NOMO-1 treated with dmso at 0.1 percent for 144 hours (cell line): Measurements from ENCODE around the gene RHOG.
"Not testable (repeated sequence)": the region's sequence is repeated elsewhere in the genome, so short reads cannot be mapped to it uniquely, and the experiment has no call there.

ENCODE experiments used
- DNase-seq: peaks from one replicate; lab custom pipeline; 2025; ENCODE audit not compliant: unreplicated experiment; lab: John Stamatoyannopoulos, UW

Gene RHOG

DNA sequence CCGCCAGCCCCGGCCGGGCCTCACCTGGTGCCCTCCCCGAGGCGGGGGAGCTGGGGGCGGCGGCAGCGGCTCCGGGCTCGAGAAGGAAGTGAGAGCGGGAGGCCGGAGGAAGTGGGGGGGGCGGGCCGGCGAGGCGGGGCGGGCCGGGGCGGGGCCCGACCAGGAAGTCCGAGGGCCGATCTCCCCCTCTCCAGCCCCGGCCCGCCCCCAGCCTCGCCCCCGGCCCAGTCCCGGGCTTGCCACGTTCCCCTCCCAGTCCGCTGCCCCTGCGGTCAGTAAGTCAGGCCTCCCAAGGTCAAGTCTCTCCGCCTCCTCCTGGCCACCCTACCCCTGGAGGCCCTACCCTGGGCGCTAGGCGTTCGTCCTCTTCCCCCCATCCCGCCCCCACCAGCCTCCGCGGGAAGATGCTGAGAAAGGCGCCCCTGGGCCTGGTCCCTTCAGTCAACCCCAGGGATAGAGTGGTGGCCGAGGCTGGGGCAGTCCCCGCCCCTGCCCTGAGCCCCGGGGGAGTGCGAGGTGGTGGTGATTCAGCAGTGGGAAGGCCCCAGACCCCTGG lies at the start of gene RHOG:
TSS of gene RHOG (minus strand) at position 90 of the 556 bp plus-strand sequence. CDS start 12,821 bp downstream, outside the sequence.
- peak; percentile 82 for DNase-seq

DNA sequence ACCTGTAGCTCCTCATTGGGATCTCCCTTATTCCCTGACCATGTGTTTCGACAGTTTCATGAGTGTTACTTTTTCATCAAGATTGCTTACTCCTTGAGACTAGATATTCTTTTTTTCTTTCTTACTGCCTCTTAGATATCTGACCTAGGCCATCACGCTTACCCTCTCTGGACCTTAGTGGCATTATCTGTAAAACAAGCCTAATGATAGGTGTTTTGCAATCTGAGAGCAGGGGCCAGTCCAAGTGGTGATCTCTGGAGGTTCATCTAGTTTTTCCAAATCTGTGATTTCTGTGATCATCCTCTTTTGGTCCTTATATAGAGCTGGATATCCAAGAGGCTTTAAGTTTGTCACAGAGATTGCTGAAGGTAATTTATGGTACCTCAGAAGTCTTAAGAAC lies 49.3 kb upstream of the RHOG start:
- no peak for DNase-seq

DNA sequence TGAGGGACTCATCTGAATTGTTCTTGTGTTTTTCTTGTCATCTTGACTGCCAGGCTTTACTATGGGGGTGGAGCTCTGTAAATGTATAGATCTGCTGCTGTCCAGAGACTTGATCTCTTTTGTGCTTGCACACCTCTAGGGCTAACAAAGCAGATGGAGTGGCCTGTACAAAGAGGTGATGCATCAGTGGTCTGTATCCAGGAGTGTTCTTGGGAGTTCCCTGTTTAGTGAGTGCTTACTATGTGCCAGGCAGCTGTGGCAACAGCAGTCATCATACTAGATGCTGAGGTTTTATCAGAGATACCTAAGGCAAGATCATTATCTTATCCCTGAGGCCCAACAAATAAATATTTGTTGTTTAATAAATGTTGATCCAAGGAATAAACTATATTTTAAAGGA lies 48.1 kb upstream of the RHOG start:
- no peak for DNase-seq

DNA sequence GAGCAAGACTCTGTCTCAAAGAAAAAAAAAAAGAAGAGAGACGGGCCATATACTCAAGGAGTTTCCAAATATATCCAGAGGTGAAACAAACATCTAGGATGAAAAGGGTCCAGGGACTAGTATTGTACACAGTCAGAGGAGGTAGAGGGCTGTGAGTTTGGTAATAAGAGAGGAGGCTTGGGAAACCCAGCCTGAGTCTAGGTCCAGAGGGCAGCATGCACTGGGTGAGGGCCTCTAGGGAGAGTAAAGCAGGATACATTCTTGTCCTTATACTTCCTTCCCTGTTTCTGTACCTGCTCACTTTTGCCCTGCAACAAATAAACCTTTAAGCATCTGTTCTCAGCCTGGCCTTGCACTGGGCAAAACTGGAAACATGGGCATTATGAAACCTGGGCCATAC lies 46.2 kb upstream of the RHOG start:
- DNase-seq, result no peak

DNA sequence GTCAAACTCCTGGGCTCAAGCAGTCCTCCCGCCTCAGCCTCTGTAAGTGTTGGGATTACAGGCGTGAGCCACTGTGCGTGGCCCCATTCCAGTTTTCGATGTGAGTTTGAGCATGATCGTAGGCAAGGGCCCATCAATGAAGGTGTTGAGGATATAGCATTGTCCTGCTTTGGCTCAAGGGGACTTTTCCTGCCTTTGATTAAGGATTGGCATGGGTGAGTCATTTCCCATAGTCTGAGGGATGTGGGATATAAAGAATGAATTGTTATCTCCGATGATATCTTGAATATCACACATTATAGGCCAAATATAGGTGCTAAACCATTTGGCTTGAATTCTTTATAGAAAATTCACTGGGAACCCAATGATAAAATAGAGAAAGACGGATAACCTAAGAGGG lies 45.1 kb upstream of the RHOG start:
- no peak for DNase-seq

DNA sequence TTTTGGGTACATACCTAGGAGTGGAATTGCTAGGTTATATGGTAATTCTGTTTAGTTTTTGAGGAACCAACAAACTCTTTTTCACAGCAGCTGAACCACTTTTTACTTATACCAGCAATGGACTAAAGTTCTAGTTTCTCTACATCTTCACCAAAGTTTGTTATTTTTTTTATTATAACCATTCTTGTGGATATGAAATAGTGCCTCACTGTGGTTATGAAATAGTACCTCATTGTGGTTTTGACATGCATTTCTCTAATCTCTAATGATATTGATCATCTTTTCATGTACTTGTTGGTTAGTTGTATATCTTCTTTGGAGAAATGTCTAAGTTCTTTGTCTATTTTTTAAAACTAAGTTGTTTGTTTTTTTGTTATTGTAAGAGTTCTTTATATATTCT lies 41.9 kb upstream of the RHOG start:
- DNase-seq, result no peak

DNA sequence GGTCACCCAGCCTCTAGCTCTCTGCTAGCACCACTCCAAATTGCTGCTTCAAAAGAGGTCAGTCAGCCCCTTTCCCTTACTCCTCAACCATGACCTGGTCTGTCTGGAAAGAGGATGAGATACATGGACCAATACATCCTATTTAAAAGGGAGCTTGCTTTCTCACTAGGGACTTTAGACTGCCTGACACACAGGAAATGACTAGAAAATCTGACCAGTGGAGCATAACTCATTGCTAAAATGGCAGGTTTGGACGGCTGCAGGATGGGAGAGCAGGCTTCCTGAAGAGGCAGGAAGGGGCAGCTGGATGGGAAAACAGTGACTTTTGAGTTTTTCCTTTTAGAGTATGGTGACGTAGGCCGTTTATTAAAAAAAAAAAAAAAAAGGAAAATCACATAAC lies 40.0 kb upstream of the RHOG start:
- DNase-seq, result no peak

DNA sequence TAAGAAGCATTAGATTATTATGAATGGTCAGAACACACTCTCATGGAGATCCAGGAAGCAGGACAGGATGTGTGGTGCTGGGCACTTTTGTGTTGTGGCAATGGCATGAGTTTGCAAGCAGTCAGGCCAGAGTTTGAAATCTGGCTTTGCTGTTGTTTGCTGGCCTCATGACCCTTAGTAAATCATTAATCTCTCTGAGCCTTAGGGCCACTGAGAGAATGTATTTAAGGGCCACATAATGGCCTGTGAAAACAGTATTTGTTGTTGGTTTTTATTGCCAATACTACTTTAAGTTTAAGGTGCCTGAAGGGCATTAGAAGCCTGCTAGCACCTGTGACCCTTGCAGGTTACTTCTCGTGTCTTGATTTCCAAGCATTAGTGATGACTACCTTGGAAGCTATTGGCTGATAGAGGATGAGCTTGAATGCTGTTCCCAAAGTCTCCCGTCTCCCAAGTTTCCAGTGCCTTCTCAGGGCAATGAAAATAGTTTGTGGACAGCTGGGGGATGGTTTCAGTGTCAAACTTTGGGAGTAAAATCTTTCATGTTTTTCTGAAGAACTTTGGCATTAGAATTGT lies 39.3 kb upstream of the RHOG start:
- no peak for DNase-seq

DNA sequence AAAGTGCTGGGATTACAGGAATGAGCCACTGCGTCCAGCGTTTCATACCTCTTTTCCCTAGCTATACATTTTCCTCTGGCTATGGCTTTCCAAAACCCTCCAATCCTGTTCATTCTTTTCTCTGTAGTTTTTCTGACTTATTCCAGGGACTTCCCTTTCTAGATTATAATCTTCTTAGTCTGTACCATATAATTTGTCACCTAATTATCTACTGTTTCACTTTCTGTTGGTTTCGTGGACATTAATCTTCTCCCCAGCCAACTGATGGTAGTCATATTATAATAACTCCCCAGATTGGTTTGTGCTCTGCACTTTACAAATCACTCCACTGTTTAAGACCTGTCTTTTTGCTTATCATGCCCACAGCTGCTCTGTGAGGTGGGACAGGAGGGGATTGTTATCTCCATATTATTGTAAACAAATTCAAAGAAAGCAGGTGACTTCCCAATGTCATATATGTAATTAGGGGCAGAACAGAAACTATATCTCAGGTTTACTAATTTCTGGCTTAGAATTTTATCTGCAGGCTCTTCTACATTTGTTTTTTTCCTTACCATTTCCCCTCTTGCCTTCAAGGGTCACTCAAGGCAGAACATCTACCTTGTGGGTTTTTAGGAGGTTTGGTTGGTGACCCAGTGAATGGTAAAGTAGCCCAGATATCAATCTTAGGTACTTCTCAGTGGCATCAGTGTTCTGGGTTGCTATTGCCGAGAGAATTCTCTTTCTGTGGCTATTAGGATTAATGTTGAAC lies 38.6 kb upstream of the RHOG start:
- no peak for DNase-seq

DNA sequence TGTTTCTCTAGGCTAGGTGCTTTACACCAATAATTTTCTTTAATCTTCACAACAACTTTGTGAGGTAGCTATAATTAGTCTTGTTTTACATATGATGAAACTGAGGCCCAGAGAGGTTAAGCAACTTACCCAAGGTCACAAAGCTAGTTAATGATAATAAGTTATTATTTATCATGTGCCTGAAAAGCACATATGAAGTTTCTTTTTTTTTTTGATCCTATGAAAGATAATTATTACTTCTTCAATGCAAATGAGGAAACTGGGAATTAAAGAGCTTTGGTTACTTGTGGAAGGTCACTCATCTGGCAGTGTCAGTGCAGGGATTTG lies 37.5 kb upstream of the RHOG start:
- no peak for DNase-seq

DNA sequence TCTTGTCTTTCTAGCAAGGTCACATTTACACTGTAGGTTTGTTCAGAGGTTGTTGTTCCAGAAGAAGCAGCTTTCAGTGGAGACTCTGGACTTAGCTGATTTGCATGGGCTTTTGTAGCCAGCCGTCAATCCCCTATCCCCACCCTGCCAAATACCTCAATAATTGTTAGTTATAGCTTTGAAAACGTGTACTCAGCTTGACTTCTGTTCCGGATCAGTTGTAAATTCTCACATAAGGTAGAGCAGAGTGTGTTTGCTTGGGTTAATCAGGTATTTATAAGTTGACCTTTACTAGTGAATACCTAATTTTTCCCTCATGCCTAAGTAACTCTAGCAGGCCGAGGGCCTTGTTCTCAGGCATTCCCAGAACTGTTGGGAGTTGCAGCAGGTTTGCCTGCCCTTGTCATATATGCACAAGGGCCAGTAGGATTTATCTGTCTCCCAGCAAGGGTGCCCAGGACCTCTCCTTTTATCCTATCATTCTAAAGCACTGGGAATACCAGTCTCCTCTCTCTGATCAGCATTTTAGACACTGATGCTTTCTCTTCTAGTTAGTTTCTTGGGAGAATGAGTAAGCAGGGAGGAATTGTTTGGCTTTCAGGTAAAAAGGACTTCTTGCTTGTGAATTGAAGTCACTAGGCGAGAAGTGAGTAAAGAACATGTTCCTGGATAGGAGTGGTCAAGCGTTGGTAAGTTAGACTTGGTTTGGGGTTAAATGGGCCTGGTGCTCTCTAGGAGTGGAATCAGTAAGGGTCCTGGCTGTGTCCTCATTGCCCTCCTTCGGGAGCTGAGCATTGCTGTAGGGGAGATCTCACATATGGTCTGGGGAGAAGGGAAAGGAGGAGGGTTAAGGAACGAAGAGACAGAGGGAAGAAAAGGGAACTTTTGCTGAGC lies 36.9 kb upstream of the RHOG start:
- no peak for DNase-seq

DNA sequence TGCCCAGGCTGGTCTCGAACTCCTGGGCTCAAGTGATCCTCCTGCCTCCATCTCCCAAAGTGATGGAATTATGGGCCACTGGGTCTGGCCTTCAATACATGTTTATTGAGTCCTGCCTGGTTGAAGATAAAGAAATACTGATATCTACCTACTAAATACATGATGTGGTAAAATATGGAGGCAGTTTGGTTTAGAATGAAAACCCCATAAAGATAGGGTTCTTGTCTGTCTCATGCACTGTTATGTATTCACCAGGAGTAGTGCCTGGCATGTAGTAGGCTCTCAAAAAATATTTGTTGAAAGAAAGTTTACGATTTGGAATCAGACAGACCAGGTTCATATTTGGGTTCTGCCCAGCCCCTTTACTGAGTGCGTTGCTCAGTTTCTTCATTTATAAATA lies 35.9 kb upstream of the RHOG start:
- no peak for DNase-seq

DNA sequence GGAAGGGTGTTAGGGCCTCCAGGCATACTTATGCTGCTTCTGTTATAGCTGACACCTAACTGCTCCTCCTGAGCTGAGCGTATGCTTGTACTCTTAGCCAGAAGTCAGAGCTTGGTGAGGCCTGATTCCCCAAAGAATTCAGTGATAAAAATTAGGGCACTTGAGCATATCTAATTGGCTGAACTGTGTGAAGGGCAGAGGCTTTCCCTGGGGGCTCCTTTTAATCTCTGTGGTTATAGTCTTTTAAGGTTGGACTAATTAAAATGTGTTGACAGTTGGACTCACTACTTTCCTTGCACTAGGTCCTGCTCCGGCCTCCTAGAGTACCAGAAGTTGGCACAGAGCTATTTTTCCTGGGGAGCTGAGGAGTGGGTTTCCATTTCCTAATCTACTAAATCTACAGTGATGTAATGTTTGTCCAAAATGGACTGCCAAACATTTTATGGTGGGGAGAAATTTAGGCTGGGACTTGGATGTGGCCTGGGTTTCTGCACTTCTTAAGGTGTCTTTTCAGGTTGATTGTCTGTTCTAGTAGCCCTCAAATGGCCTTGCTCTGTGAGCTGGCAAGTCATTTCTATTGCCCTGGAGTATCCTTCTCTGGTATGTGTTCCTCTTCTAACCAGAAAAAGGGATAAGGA lies 33.1 kb upstream of the RHOG start:
- DNase-seq, result no peak

DNA sequence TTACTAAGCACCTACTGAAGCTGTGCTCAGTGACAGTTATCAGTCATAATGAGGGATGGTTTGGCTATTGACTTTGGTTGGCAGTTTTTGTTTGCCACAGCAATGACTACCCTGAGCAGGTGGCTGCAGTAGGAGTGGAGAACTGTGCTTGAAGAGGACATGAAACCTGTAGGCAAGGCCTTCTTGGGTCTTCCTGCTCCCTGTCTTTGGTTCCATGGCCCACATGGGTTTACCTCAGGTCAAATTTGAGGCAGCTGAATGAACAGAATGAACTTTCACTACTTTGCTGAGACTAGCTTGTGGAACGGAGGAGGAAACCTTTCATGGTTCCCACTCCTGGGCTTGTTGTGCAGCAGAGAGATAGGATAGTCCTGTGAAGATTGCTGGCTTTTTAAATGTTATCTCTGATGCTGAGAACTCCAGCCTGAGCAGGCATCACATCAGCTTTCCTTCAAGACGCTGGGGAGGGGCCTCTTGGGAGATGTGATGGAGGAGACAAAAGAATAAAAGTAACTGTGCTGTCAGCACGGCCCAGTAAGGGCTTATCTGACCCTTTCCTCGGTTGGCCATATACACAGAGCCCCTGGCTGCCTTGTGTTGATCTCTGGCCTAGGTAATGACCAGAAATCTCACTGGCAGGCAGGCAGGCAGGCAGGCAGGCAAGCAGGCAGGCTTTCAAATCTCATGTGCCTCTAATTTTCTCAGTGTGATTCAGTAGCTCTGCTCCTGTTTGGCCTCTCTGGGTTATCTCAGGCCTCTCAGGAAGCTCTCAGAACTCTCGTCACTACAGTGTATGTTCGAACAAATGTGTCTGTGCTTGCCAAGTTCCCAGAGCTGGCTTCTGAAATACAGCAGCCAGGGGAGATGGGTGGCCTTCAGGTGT lies 26.7 kb upstream of the RHOG start:
- DNase-seq, result no peak

DNA sequence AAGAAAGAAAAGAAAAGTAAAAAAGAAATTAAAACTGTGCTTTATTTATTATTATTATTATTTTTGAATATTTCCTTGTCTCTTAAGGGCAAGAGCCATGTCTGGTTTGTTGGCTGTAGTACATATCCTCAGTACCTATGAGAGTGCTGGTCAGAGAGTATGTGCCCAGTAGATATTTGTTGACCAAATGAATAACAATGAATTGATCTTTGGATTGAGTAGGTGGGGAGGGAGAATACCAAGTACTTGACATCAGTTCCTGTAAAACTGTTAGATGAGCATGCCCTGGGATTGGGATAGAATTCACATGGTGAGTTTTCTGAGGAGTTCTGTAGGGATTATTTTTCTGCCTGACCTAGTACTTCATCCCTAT lies 26.1 kb upstream of the RHOG start:
- no peak for DNase-seq

DNA sequence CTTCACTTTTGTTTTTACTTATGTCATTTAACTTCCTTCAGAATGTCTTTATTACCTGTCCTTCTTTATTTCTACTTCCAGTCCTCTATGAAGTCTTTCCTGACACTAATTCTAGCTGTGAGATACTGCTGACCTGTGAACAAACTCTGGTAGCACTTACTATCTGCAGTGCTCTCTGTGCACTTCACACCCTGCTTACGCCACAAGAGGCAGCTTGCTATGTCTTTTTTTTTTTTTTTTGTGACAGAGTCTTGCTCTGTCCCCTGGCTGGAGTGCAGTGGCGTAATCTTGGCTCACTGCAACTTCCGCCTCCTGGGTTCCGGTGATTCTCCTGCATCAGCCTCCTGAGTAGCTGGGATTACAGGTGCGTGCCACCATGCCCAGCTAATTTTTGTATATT lies 25.4 kb upstream of the RHOG start:
- peak; percentile 22 for DNase-seq

DNA sequence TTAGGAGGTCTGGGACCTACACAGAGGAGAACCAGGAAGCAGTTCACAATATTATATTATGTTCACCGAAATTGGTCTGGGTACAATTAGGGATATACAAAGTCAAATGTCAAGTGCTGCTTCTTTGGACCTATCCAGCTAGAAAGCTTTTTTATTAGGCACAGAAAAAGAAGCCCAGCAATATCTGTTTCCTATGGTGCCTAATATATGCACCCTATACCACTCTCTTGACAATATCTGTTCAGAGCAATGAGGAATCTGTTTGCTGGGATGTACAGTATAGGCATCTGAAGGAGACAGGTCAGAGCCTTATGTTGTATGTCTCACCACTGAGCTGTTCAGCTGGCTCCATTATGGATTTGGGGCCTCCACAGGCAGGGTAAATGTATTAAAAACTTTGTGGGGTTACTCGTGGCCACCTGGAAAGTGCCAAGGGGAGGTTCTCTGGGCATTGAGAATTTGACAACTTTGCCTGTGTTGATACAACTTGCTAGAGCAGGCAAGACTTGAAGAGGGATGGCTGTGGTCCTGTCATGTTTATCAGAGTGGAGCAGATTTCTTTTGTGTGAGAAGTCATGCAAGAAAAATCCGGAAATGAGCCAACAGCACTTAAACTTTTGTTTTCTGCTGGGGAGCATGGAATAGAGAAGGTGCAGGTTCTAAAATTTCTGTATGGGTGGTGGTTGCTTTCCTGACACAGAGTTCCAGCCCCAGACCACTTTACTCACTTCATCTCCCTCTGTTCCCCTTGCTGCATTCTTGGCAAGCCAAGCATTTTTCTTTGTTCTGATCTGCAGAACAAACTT lies 24.8 kb upstream of the RHOG start:
- DNase-seq, result no peak

DNA sequence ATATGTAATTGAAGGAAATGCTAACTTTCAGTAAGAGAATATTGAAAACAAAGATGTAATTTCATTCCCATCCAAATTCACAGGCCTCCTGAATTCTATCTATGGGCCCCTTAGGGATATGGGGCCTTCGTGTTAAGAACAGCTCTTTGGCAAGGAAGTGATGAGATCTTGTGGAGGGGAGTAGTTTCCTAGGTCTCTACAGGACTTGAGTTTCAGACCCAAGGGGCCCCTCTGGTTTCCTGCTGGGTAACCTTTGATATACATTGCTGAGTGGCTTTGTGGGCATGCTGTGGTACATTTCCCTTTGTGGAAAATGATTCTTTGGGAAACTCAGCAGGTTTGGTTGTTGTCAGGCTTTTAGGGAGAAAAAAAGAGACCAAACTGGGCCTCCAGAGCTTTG lies 20.9 kb upstream of the RHOG start:
- DNase-seq, result peak; percentile 59

DNA sequence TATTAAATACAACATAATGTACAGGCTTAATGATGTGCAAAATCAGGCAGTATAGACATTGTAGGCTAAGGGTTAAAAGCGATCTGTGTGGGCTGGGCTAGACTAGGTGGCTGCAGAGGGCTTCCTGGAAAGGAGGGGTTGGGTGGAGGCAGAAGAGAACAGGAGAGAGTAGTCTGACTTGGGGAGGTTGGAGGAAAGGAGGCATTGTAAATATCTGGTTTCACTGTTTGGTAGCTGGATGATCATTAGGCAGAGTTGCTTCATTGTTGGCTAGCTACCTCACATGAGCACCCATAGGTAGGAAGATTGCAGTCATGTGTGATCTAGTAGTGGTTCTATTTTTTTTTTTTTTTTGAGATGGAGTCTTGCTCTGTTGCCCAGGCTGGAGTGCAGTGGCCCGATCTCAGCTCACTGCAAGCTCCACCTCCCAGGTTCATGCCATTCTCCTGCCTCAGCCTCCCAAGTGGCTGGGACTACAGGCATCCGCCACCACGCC lies 20.2 kb upstream of the RHOG start:
- DNase-seq, result not testable (repeated sequence)
